BLaER1 treated with 17β-estradiol and CSF1 and Interleukin-3, amounts not matched to agents 10 nM and 100 nM (cell line): ENCODE results near the gene PBX1.
A peak's percentile ranks its signal among the peaks of the same experiment; 100 is the strongest.

Source experiments
- H3K27ac ChIP-seq, 11 experiments: shearing (Covaris generic); formaldehyde crosslinking; 2 replicates each; pipeline ENCODE4 v1.8.1; 2022
- H3K27me3 ChIP-seq, 11 experiments: shearing (Covaris generic); formaldehyde crosslinking; 2 replicates each; pipeline ENCODE4 v1.8.1; 2022
- H3K36me3 ChIP-seq, 11 experiments: shearing (Covaris generic); formaldehyde crosslinking; 2 replicates each; pipeline ENCODE4 v1.8.1; 2022
- H3K4me1 ChIP-seq, 10 experiments: shearing (Covaris generic); formaldehyde crosslinking; 2 replicates each; pipeline ENCODE4 v1.8.1; 2022
- H3K4me2 ChIP-seq, 11 experiments: shearing (Covaris generic); formaldehyde crosslinking; 2 replicates each; pipeline ENCODE4 v1.8.1; 2022
- H3K4me3 ChIP-seq, 10 experiments: shearing (Covaris generic); formaldehyde crosslinking; 2 replicates each; pipeline ENCODE4 v1.8.1; 2022
- H3K9ac ChIP-seq, 11 experiments: shearing (Covaris generic); formaldehyde crosslinking; 2 replicates each; pipeline ENCODE4 v1.8.1; 2022
- H3K9me3 ChIP-seq, 11 experiments: shearing (Covaris generic); formaldehyde crosslinking; replicated peaks in 1 of 11; 2 replicates each; pipeline ENCODE4 v1.8.1; 2022
- H4K20me1 ChIP-seq, 11 experiments: shearing (Covaris generic); formaldehyde crosslinking; 2 replicates each; pipeline ENCODE4 v1.8.1; 2022
- Cebpa-rat ChIP-seq, 11 experiments: shearing (Covaris generic); IDR thresholded peaks; 2 replicates each; pipeline ENCODE4 v1.8.1; 2022

Gene PBX1

GRCh38 chr1:164605254-164606091, 46.5 kb downstream of the PBX1 start:
- H3K27me3 ChIP-seq: peaks cover 0 to 7% (median 0%) of the 10 kb centered on the region in 11 experiments; a peak in 4 of 22 replicates
- H3K9ac ChIP-seq: no peak overlapping the region
- no peaks in the 10 kb centered on the region for H3K36me3 ChIP-seq
- no peak overlapping the region for H3K4me3 ChIP-seq
- H4K20me1 ChIP-seq: no peaks in the 10 kb centered on the region; a peak in 1 of 22 replicates
- no peaks in the 10 kb centered on the region for H3K9me3 ChIP-seq
- peaks cover 0 to 11% (median 4%) of the 10 kb centered on the region in 10 experiments; a peak in 8 of 20 replicates for H3K4me1 ChIP-seq
- H3K27ac ChIP-seq: no peak overlapping the region
- no peak overlapping the region for H3K4me2 ChIP-seq
- no peak for TF ChIP-seq Cebpa-rat (IDR thresholded peaks at IDR 0.05)

GRCh38 chr1:164607351-164607750, 48.4 kb downstream of the PBX1 start:
- no peak overlapping the region for H3K4me2 ChIP-seq
- no peaks in the 10 kb centered on the region for H4K20me1 ChIP-seq
- H3K9me3 ChIP-seq: no peaks in the 10 kb centered on the region
- no peak overlapping the region for H3K27ac ChIP-seq
- H3K36me3 ChIP-seq: no peaks in the 10 kb centered on the region
- peaks cover 0 to 6% (median 0%) of the 10 kb centered on the region in 11 experiments; a peak in 4 of 22 replicates for H3K27me3 ChIP-seq
- H3K4me1 ChIP-seq: peaks cover 0 to 11% (median 4%) of the 10 kb centered on the region in 10 experiments; a peak in 8 of 20 replicates
- no peak overlapping the region for H3K9ac ChIP-seq
- H3K4me3 ChIP-seq: no peak overlapping the region
- no peak for TF ChIP-seq Cebpa-rat (IDR thresholded peaks at IDR 0.05)

GRCh38 chr1:164608651-164609057, 49.7 kb downstream of the PBX1 start:
- peak overlapping the region in 4 of 11 experiments; percentile 5 to 41 (median 23); a peak in 3 of 22 replicates for H3K4me2 ChIP-seq
- H3K27ac ChIP-seq: no peak overlapping the region
- no peak for TF ChIP-seq Cebpa-rat (IDR thresholded peaks at IDR 0.05)
- H3K4me1 ChIP-seq: peaks cover 0 to 11% (median 4%) of the 10 kb centered on the region in 10 experiments; a peak in 8 of 20 replicates
- no peak overlapping the region for H3K4me3 ChIP-seq
- no peaks in the 10 kb centered on the region for H3K36me3 ChIP-seq
- no peaks in the 10 kb centered on the region for H3K27me3 ChIP-seq
- no peaks in the 10 kb centered on the region for H4K20me1 ChIP-seq
- H3K9me3 ChIP-seq: no peaks in the 10 kb centered on the region
- H3K9ac ChIP-seq: no peak overlapping the region

- peaks cover 0 to 11% (median 4%) of the 10 kb centered on the region in 10 experiments; a peak in 8 of 20 replicates for H3K4me1 ChIP-seq
- no peak overlapping the region for H3K9ac ChIP-seq
- no peaks in the 10 kb centered on the region for H3K9me3 ChIP-seq
- no peak overlapping the region for H3K27ac ChIP-seq
- H3K27me3 ChIP-seq: no peaks in the 10 kb centered on the region
- H4K20me1 ChIP-seq: no peaks in the 10 kb centered on the region
- TF ChIP-seq Cebpa-rat (IDR thresholded peaks at IDR 0.05): no peak
- no peaks in the 10 kb centered on the region for H3K36me3 ChIP-seq
- H3K4me2 ChIP-seq: peak overlapping the region in 6 of 11 experiments; percentile 1 to 41 (median 14); a peak in 5 of 22 replicates
- no peak overlapping the region for H3K4me3 ChIP-seq
Measured at GRCh38 chr1:164609089-164609488, 50.1 kb downstream of the PBX1 start.

- no peaks in the 10 kb centered on the region for H3K36me3 ChIP-seq
- H3K27ac ChIP-seq: no peak overlapping the region
- no peaks in the 10 kb centered on the region for H3K9me3 ChIP-seq
- H3K4me3 ChIP-seq: no peak overlapping the region
- no peak overlapping the region for H3K9ac ChIP-seq
- no peaks in the 10 kb centered on the region for H4K20me1 ChIP-seq
- no peak for TF ChIP-seq Cebpa-rat (IDR thresholded peaks at IDR 0.05)
- no peaks in the 10 kb centered on the region for H3K27me3 ChIP-seq
- H3K4me2 ChIP-seq: no peak overlapping the region
- peaks cover 0 to 11% (median 4%) of the 10 kb centered on the region in 10 experiments; a peak in 8 of 20 replicates for H3K4me1 ChIP-seq
Measured at GRCh38 chr1:164610538-164611222, 51.7 kb downstream of the PBX1 start.

- Histone ChIP-seq H3K27ac (no peak overlapping the region), H3K4me2 (no peak overlapping the region), H4K20me1 (no peaks in the 10 kb centered on the region), H3K27me3 (no peaks in the 10 kb centered on the region), H3K4me1 (peaks cover 0 to 11% (median 4%) of the 10 kb centered on the region in 10 experiments; a peak in 8 of 20 replicates), H3K9ac (no peak overlapping the region), H3K9me3 (no peaks in the 10 kb centered on the region), H3K4me3 (no peak overlapping the region), H3K36me3 (no peaks in the 10 kb centered on the region)
- no peak for TF ChIP-seq Cebpa-rat (IDR thresholded peaks at IDR 0.05)
Measured at GRCh38 chr1:164611754-164612642, 53.0 kb downstream of the PBX1 start.

GRCh38 chr1:164613176-164613575, 54.2 kb downstream of the PBX1 start:
- Histone ChIP-seq H4K20me1 (no peaks in the 10 kb centered on the region), H3K27me3 (no peaks in the 10 kb centered on the region), H3K9ac (no peak overlapping the region), H3K4me3 (no peak overlapping the region), H3K4me1 (peaks cover 0 to 11% (median 4%) of the 10 kb centered on the region in 10 experiments; a peak in 8 of 20 replicates), H3K27ac (no peak overlapping the region), H3K4me2 (no peak overlapping the region), H3K9me3 (no peaks in the 10 kb centered on the region), H3K36me3 (no peaks in the 10 kb centered on the region)
- TF ChIP-seq Cebpa-rat (IDR thresholded peaks at IDR 0.05): no peak

GRCh38 chr1:164614316-164614715, 55.3 kb downstream of the PBX1 start:
- peaks cover 0 to 2% (median under 1%) of the 10 kb centered on the region in 10 experiments; a peak in 8 of 20 replicates for H3K4me1 ChIP-seq
- H3K9me3 ChIP-seq: no peaks in the 10 kb centered on the region
- no peaks in the 10 kb centered on the region for H3K36me3 ChIP-seq
- no peak overlapping the region for H3K27ac ChIP-seq
- TF ChIP-seq Cebpa-rat (IDR thresholded peaks at IDR 0.05): no peak
- no peaks in the 10 kb centered on the region for H3K27me3 ChIP-seq
- H3K9ac ChIP-seq: no peak overlapping the region
- no peak overlapping the region for H3K4me2 ChIP-seq
- no peaks in the 10 kb centered on the region for H4K20me1 ChIP-seq
- H3K4me3 ChIP-seq: no peak overlapping the region
